Measurements from ENCODE around the gene CSPG4. TPM values are rescaled to one million over a fixed set of nuclear protein-coding genes. Genes with fewer than 3 reads are reported as not detected.

CSPG4 gene
- total and polyA plus RNA-seq, 10 of the 15 experiments (the other 5 are each of a cell fraction or from before 2014, with no cell fraction given): 0.02 to 2.2 (median 0.76) TPM

DNA sequence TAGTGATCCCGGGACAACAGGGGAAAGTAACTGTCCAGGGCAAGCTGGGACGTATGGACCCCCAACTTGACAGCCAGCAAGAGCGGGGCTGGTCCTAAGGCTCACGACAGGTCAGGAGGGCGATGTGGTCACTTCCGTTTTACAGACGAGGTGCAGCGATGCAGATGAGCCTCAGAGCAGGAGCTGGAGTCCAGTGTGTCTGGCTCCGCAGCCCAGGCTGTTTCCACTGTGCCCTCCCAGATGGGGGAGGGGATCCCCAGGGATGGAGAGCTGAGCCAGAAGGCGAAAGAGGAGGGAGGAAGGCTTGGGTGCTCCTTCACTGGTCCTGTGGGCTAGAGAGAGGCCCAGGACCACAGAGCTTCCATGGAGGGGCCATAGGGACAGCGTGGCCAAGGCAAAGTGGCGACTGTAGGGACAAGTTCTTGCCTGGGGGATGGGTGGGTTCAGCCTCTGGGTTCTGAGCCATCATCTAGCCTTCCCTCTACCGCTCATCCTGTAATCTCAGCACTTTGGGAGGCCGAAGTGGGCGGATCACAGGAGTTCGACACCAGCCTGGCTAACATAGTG lies 59.2 kb downstream of the CSPG4 start (continued):
- TF ChIP-seq MXI1 (IDR thresholded peaks at IDR 0.05; ENCODE audit: low read depth, low read length) (no peak), EED (IDR thresholded peaks at IDR 0.05; ENCODE audit: low read depth) (no peak), NFIC (IDR thresholded peaks at IDR 0.05; ENCODE audit: low read depth, low read length) (no peak), SIN3A (IDR thresholded peaks at IDR 0.05; ENCODE audit: low read depth, low read length) (no peak), PAX8 (IDR thresholded peaks at IDR 0.05) (no peak), ZBTB40 (IDR thresholded peaks at IDR 0.05; ENCODE audit: borderline replicate concordance) (no peak)

- in situ Hi-C loops (cut with MboI): loop anchor here (25.0 kb wide), 1 partner anchor 640 kb away; the partner anchor contains the start of gene PPCDC
- intact Hi-C loops (cut with micrococcal nuclease; ENCODE audit: unreplicated experiment): no loop called here
- H3K4me1 ChIP-seq (ENCODE audit: control insufficient read depth, insufficient read depth, low read length): 0 out of 2 replicates have a peak, but pooled peaks cover under 1% of the 10 kb centered on the region
- H3K36me3 ChIP-seq (ENCODE audit: control insufficient read depth in 2 of 2, insufficient read depth in 2 of 2, low read length in 1 of 2): no peaks in the 10 kb centered on the region
- peaks cover 0 to 2% of the 10 kb centered on the region in 2 experiments; a peak in 2 of 4 replicates for H3K27me3 ChIP-seq (replicated peaks in 1 of 2; ENCODE audit: control insufficient read depth in 2 of 2, insufficient read depth in 2 of 2, low read length in 1 of 2)
- WGBS (ENCODE audit: insufficient coverage, insufficient replicate concordance, low lambda C conversion rate, missing lambda C conversion rate): 89% methylated on average over 2 of the region's 2 CpGs
- no TSS peak for BruUV-seq (replicated peaks)
- H4K20me1 ChIP-seq (ENCODE audit: control insufficient read depth, insufficient read depth): no peaks in the 10 kb centered on the region
- SMC1A ChIA-PET (ENCODE audit: uncharacterized antibody, unreplicated experiment): interaction anchor here (0.7 to 2.0 kb wide), 2 partner anchors 11 to 62 kb away, joined by 4 to 11 read pairs; partner anchors contain the start of gene IMP3
- H3K4me2 ChIP-seq (ENCODE audit: control insufficient read depth, insufficient read depth): no peak overlapping the region
- no peak for FAIRE-seq
- no peaks in the 10 kb centered on the region for H3K9me3 ChIP-seq (replicated peaks; ENCODE audit: control insufficient read depth, insufficient read depth, low read length)
- RAD21 ChIA-PET (ENCODE audit: unreplicated experiment): interaction anchor here (0.9 to 2.3 kb wide), 4 partner anchors 10 to 26 kb away, joined by 3 to 5 read pairs (median 4); partner anchors contain the start of genes IMP3 and SNUPN
- CTCF ChIA-PET: interaction anchor here (0.7 to 2.8 kb wide), 3 partner anchors 12 to 284 kb away, joined by 3 to 20 read pairs (median 7); partner anchors contain the start of gene IMP3
- POLR2A ChIA-PET: interaction anchor here (0.6 to 1.0 kb wide), 4 partner anchors 74 to 199 kb away, joined by 3 to 4 read pairs (median 4); no protein-coding TSS in a partner anchor
- H3K79me2 ChIP-seq (ENCODE audit: control insufficient read depth, insufficient read depth, low read length): no peaks in the 10 kb centered on the region
- H2AFZ ChIP-seq (ENCODE audit: control insufficient read depth, low read depth, low read length): no peak overlapping the region
- no peak for DNase-seq (ENCODE audit: low read depth, low spot score)
- no peak; the same call in 2 of the 3 replicates for ATAC-seq
- no peak overlapping the region for H3K9ac ChIP-seq (ENCODE audit: control insufficient read depth, insufficient read depth, low read length)
- no peak overlapping the region for H3K4me3 ChIP-seq
- H3K27ac ChIP-seq (ENCODE audit: control insufficient read depth, insufficient read depth): no peak overlapping the region
- no peak for TF ChIP-seq ATF2 (IDR thresholded peaks at IDR 0.05; ENCODE audit: low read length)
- no peak for TF ChIP-seq CHD4 (IDR thresholded peaks at IDR 0.05)
- no peak for TF ChIP-seq ZBTB33 (IDR thresholded peaks at IDR 0.05)
Observed at GRCh38 chr15:75651810-75652543, 60.7 kb downstream of the CSPG4 start.
